ENCODE data around the gene MXI1.

DNA sequence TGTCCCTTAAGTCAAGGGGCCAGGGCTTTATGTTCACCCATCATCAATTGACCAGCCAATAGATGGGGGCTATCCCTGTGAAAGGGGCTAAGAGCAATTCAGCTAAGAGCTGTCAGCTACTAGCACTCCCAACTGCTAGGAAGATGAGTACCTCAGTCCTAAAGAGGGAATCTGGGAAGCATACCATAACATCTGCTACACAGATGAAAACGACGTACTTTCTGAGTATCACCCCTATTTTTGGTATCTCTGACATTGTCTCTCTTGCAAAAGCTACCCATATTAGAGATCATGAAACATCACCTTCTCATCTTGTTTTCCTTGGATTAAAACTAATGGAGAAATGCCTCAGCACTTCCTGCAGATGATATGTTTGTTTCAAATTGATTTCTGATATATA, 104.8 kb downstream of the MXI1 start:
- TF ChIP-seq, protein P1, sequence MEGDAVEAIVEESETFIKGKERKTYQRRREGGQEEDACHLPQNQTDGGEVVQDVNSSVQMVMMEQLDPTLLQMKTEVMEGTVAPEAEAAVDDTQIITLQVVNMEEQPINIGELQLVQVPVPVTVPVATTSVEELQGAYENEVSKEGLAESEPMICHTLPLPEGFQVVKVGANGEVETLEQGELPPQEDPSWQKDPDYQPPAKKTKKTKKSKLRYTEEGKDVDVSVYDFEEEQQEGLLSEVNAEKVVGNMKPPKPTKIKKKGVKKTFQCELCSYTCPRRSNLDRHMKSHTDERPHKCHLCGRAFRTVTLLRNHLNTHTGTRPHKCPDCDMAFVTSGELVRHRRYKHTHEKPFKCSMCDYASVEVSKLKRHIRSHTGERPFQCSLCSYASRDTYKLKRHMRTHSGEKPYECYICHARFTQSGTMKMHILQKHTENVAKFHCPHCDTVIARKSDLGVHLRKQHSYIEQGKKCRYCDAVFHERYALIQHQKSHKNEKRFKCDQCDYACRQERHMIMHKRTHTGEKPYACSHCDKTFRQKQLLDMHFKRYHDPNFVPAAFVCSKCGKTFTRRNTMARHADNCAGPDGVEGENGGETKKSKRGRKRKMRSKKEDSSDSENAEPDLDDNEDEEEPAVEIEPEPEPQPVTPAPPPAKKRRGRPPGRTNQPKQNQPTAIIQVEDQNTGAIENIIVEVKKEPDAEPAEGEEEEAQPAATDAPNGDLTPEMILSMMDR (conservative IDR thresholded peaks at IDR 0.05; ENCODE audit: low read length), result no peak
- TF ChIP-seq EZH2phosphoT487 (IDR thresholded peaks at IDR 0.05; ENCODE audit: borderline replicate concordance, low read depth, low read length), result no peak

Measured in OCI-LY7 (cell line).